GM12891 (cell line): ENCODE results near the gene GADD45G.

Experiments
- POLR2A ChIP-seq: IDR thresholded peaks from 2 replicates; pipeline ENCODE4 v1.6.1; 2011; ENCODE audit warnings: low read depth, low read length, control low read depth
- POU2F2 ChIP-seq: IDR thresholded peaks from 2 replicates; pipeline ENCODE4 v1.6.1; 2011; ENCODE audit warnings: low read depth, mild to moderate bottlenecking, control low read depth, low read length, moderate library complexity
- TAF1 ChIP-seq: IDR thresholded peaks from 2 replicates; pipeline ENCODE4 v1.6.1; 2011; ENCODE audit warnings: low read depth, low read length, control low read depth

DNA sequence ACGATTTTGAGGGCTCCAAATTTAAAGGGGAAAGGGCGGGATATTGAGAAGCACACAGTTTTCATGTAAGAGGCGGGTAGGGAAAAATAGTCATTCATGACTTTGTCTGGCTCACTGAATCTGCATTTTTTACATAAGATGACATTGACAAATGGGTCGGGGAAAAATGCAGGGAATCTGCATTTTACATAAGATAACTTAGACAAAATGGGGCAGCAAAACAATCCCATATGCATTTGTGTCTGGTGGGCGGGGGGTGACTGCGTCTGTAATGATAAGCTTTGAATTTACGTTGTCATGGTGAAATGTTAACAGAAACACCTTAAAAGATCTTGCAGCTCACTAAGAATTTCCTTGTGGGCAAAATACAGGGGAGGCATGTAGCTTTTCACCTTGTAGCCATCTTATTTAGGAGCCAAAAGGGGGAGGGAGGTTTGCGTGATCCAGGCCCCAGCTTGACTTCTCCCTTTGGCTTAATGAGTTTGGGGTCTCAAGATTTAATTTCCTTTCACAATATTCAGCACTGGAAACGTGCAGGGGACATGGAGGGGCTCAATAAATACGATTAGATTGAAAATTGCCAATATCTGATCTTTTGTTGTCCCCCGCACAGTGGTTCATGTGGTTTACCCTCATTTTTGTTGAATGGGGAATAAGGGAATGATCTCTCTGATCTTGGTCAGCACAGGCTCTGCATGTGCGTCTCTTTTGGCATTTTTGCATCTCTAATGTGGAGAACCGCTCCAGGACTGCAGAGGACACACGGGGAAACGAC lies 41.1 kb upstream of the GADD45G start:
- TF ChIP-seq POU2F2 (no peak), POLR2A (no peak), TAF1 (no peak)
